Effector CD4-positive, alpha-beta T cell (primary cell): ENCODE data around the gene FAM117A.
"Not testable (repeated sequence)": the region's sequence is repeated elsewhere in the genome, so short reads cannot be mapped to it uniquely, and the experiment has no call there.

Experiments used
- DNase-seq: peaks from one replicate; pipeline ENCODE4 v3.0.0-alpha.2; 2020

FAM117A gene

GRCh38 chr17:49676276-49676868, 87.6 kb downstream of the FAM117A start:
- DNase-seq = peak; percentile 33

GRCh38 chr17:49674507-49674906, 89.4 kb downstream of the FAM117A start:
- no peak for DNase-seq

- not testable (repeated sequence) for DNase-seq
These were observed 90.3 kb downstream of the FAM117A start for GRCh38 chr17:49673679-49674078.

GRCh38 chr17:49670641-49671040, 93.3 kb downstream of the FAM117A start:
- no peak for DNase-seq

- DNase-seq = no peak
These were observed 93.9 kb downstream of the FAM117A start for GRCh38 chr17:49670002-49670401.

- DNase-seq = no peak
These were observed 96.1 kb downstream of the FAM117A start for GRCh38 chr17:49667854-49668253.

- no peak for DNase-seq
These were observed 99.2 kb downstream of the FAM117A start for GRCh38 chr17:49664706-49665211.
